GM18505 (cell line): ENCODE results near the gene MBNL1.

Experiments used
- ATAC-seq: cut with Tn5 transposase; IDR thresholded peaks from one replicate; pipeline ENCODE4 v1.9.1; 2021; ENCODE audit not compliant: unreplicated experiment
- POLR2A ChIP-seq: IDR thresholded peaks from 4 replicates; pipeline ENCODE4 v1.6.1; 2011; ENCODE audit warnings: borderline replicate concordance; ENCODE audit not compliant: insufficient read depth, insufficient read length; ENCODE audit errors: extremely low read depth

MBNL1 gene

GRCh38 chr3:152277198-152277597 lies 8.5 kb downstream of the MBNL1 start:
- ATAC-seq = no peak
- no peak for TF ChIP-seq POLR2A

- no peak for TF ChIP-seq POLR2A
- no peak for ATAC-seq
These were observed 10.2 kb downstream of the MBNL1 start for GRCh38 chr3:152278756-152279427.

- no peak for ATAC-seq
- no peak for TF ChIP-seq POLR2A
These were observed 10.8 kb downstream of the MBNL1 start for GRCh38 chr3:152279479-152279878.

GRCh38 chr3:152280539-152280938 lies 11.8 kb downstream of the MBNL1 start:
- TF ChIP-seq POLR2A = no peak
- ATAC-seq = no peak

GRCh38 chr3:152281133-152281713 lies 12.5 kb downstream of the MBNL1 start:
- peak; percentile 68 for ATAC-seq
- no peak for TF ChIP-seq POLR2A

GRCh38 chr3:152282813-152283212 lies 14.1 kb downstream of the MBNL1 start:
- no peak for ATAC-seq
- TF ChIP-seq POLR2A = no peak

- no peak for TF ChIP-seq POLR2A
- no peak for ATAC-seq
These were observed 15.0 kb downstream of the MBNL1 start for GRCh38 chr3:152283492-152284381.

- ATAC-seq = no peak
- TF ChIP-seq POLR2A = no peak
These were observed 16.2 kb downstream of the MBNL1 start for GRCh38 chr3:152284906-152285305.

- no peak for ATAC-seq
- no peak for TF ChIP-seq POLR2A
These were observed 16.8 kb downstream of the MBNL1 start for GRCh38 chr3:152285509-152285908.

- ATAC-seq = no peak
- TF ChIP-seq POLR2A = no peak
These were observed 19.3 kb downstream of the MBNL1 start for GRCh38 chr3:152287898-152288576.

GRCh38 chr3:152288681-152289080 lies 20.0 kb downstream of the MBNL1 start:
- TF ChIP-seq POLR2A = no peak
- no peak for ATAC-seq

- no peak for ATAC-seq
- TF ChIP-seq POLR2A = no peak
These were observed 21.0 kb downstream of the MBNL1 start for GRCh38 chr3:152289708-152290107.

GRCh38 chr3:152290374-152290773 lies 21.6 kb downstream of the MBNL1 start:
- no peak for ATAC-seq
- TF ChIP-seq POLR2A = no peak
